Trophoblast cell (in vitro differentiated cells and primary cell): ENCODE measurements around the gene KRTAP4-11. TPM values are rescaled to one million over a fixed set of nuclear protein-coding genes. Genes with fewer than 3 reads are reported as not detected.
"Not testable (repeated sequence)": the region's sequence is repeated elsewhere in the genome, so short reads cannot be mapped to it uniquely, and the experiment has no call there.

Source experiments
- DNase-seq, 2 donors: peaks; one replicate each; pipeline ENCODE4 v3.0.0-alpha.2; 2016
- H2AFZ ChIP-seq: 2 replicates; pipeline ENCODE4 v1.6.1; 2013; ENCODE audit warnings: low read length, moderate library complexity, mild to moderate bottlenecking; ENCODE audit not compliant: insufficient read depth, poor library complexity
- H2AK5ac ChIP-seq: 2 replicates; pipeline ENCODE4 v1.6.1; 2013; ENCODE audit warnings: mild to moderate bottlenecking, low read length
- H2BK120ac ChIP-seq: 2 replicates; pipeline ENCODE4 v1.6.1; 2013; ENCODE audit warnings: low read length, mild to moderate bottlenecking, moderate library complexity; ENCODE audit not compliant: insufficient read depth, poor library complexity
- H2BK12ac ChIP-seq: 2 replicates; pipeline ENCODE4 v1.6.1; 2013; ENCODE audit warnings: mild to moderate bottlenecking, low read length, moderate library complexity
- H2BK5ac ChIP-seq: 2 replicates; pipeline ENCODE4 v1.6.1; 2013; ENCODE audit warnings: low read length, low read depth, moderate library complexity, mild to moderate bottlenecking; ENCODE audit not compliant: poor library complexity
- H3K14ac ChIP-seq: 2 replicates; pipeline ENCODE4 v1.6.1; 2013; ENCODE audit warnings: mild to moderate bottlenecking, low read length
- H3K18ac ChIP-seq: 2 replicates; pipeline ENCODE4 v1.6.1; 2013; ENCODE audit warnings: mild to moderate bottlenecking, low read length
- H3K23ac ChIP-seq: 2 replicates; pipeline ENCODE4 v1.6.1; 2013; ENCODE audit warnings: low read length
- H3K27ac ChIP-seq: 2 replicates; pipeline ENCODE4 v1.5.1; 2013; ENCODE audit warnings: low read depth, mild to moderate bottlenecking, inconsistent platforms, low read length, moderate library complexity
- H3K27me3 ChIP-seq: 2 replicates; pipeline ENCODE4 v1.6.1; 2013; ENCODE audit warnings: inconsistent platforms, mild to moderate bottlenecking, low read length, moderate library complexity; ENCODE audit not compliant: insufficient read depth
- H3K36me3 ChIP-seq, 2 experiments: 1 replicate in 1 of 2; 2 replicates in 1 of 2; pipeline ENCODE4 v1.6.1; 2013; ENCODE audit warnings: low read length in 2 of 2, mild to moderate bottlenecking in 2 of 2, moderate library complexity in 1 of 2; ENCODE audit not compliant: insufficient read depth in 2 of 2, control insufficient read depth in 1 of 2
- H3K4ac ChIP-seq: 2 replicates; pipeline ENCODE4 v1.6.1; 2013; ENCODE audit warnings: low read depth, mild to moderate bottlenecking, low read length, moderate library complexity
- H3K4me1 ChIP-seq, 2 experiments: 1 replicate in 1 of 2; 2 replicates in 1 of 2; pipeline ENCODE4 v1.6.1; 2013; ENCODE audit warnings: low read length in 2 of 2, mild to moderate bottlenecking in 2 of 2, moderate library complexity in 1 of 2; ENCODE audit not compliant: insufficient read depth in 2 of 2, control insufficient read depth in 1 of 2
- H3K4me2 ChIP-seq: 2 replicates; pipeline ENCODE4 v1.6.1; 2013; ENCODE audit warnings: inconsistent platforms, mild to moderate bottlenecking, low read length, moderate library complexity
- H3K4me3 ChIP-seq: 2 replicates; pipeline ENCODE4 v1.5.1; 2013; ENCODE audit warnings: mild to moderate bottlenecking, low read depth, low read length, inconsistent platforms
- H3K79me1 ChIP-seq: one replicate; pipeline ENCODE4 v1.6.1; 2013; ENCODE audit warnings: low read length
- H3K79me2 ChIP-seq: 2 replicates; pipeline ENCODE4 v1.6.1; 2013; ENCODE audit warnings: low read length, mild to moderate bottlenecking; ENCODE audit not compliant: control insufficient read depth, insufficient read depth, poor library complexity
- H3K9ac ChIP-seq: 2 replicates; pipeline ENCODE4 v1.6.1; 2013; ENCODE audit warnings: mild to moderate bottlenecking, low read length
- H3K9me3 ChIP-seq: 2 replicates; pipeline ENCODE4 v1.6.1; 2013; ENCODE audit warnings: low read depth, mild to moderate bottlenecking, control low read depth, inconsistent platforms, low read length; ENCODE audit not compliant: insufficient read depth
- H4K12ac ChIP-seq: 2 replicates; pipeline ENCODE4 v1.6.1; 2013; ENCODE audit warnings: low read depth, mild to moderate bottlenecking, low read length, moderate library complexity
- H4K8ac ChIP-seq: 2 replicates; pipeline ENCODE4 v1.6.1; 2013; ENCODE audit warnings: low read depth, mild to moderate bottlenecking, low read length, moderate library complexity
- H4K91ac ChIP-seq: one replicate; pipeline ENCODE4 v1.6.1; 2013; ENCODE audit warnings: low read depth, mild to moderate bottlenecking, low read length, moderate library complexity
- WGBS: extraction: QIAGEN DNeasy Blood & Tissue Kit; methylation state at CpG from one replicate; pipeline ENCODE4 v1.1.7; 2013; ENCODE audit warnings: missing lambda C conversion rate; ENCODE audit not compliant: insufficient read length, insufficient coverage; ENCODE audit errors: extremely low coverage; 5-methylcytosine and 5-hydroxymethylcytosine counted together
- polyA plus RNA-seq: library from polyadenylated mRNA; stranded (reverse); fragments of 200-250 nt; gene quantifications from 2 replicates; pipeline ENCODE4 v1.2.3, GENCODE V29; 2013

Gene KRTAP4-11
- not detected in 2 replicates for polyA plus RNA-seq

DNA sequence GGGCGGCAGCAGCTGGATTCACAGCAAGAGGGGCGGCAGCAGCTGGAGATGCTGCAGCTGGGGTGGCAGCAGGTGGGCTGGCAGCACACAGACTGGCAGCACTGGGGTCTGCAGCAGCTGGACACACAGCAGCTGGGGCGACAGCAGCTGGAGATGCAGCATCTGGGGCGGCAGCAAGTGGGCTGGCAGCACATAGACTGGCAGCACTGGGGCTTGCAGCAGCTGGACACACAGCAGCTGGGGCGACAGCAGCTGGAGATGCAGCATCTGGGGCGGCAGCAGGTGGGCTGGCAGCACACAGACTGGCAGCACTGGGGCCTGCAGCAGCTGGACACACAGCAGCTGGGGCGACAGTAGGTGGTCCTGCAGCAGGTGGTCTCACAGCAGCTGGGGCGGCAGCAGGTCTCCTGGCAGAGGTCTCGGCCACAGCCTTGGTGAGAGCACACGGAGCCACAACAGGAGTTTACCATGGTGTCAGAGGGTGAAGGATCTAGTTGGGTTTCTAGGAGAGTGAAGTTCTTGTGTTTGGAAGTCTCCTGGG lies at the start of gene KRTAP4-11:
TSS of gene KRTAP4-11 (minus strand) at position 528 of the 541 bp plus-strand sequence. CDS start at position 470, 58 bp downstream.
- H2AFZ ChIP-seq, H4K91ac ChIP-seq, H3K4ac ChIP-seq, H2BK120ac ChIP-seq, H3K27ac ChIP-seq, H3K36me3 ChIP-seq, H3K79me1 ChIP-seq, H4K8ac ChIP-seq, H3K9me3 ChIP-seq, H3K79me2 ChIP-seq, H2BK12ac ChIP-seq, H2AK5ac ChIP-seq, H3K18ac ChIP-seq, H3K4me2 ChIP-seq, H4K12ac ChIP-seq, DNase-seq, H3K27me3 ChIP-seq, H3K4me1 ChIP-seq, H3K14ac ChIP-seq, H2BK5ac ChIP-seq, H3K23ac ChIP-seq, H3K9ac ChIP-seq, H3K4me3 ChIP-seq: not testable (repeated sequence)
- WGBS: no CpG with 5 or more reads among the region's 10 CpGs

DNA sequence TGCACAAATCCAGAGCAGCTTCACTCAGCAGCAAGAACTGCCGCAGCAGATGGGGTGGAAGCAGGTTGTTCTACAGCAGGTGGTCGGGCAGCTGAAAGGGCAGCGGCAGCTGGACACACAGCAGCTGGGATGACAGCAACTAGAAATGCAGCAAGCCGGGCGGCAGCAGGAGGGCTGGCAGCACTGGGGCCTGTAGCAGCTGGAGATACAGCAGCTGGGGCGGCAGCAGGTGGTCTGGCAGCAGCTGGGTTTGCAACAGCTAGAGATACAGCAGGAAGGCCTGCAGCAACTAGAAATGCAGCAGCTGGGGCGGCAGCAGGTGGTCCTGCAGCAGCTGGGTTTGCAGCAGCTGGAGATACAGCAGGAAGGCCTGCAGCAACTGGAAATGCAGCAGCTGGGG lies 49.4 kb upstream of the KRTAP4-11 start:
- H4K91ac ChIP-seq: no peak overlapping the region
- no peaks in the 10 kb centered on the region for H3K79me1 ChIP-seq
- H2AFZ ChIP-seq: no peak overlapping the region
- WGBS: no CpG with 5 or more reads among the region's 7 CpGs
- H3K79me2 ChIP-seq: no peaks in the 10 kb centered on the region
- no peak overlapping the region for H2BK120ac ChIP-seq
- no peaks in the 10 kb centered on the region for H3K36me3 ChIP-seq
- H3K9ac ChIP-seq: no peak overlapping the region
- no peak overlapping the region for H3K4me2 ChIP-seq
- H3K4me3 ChIP-seq: no peak overlapping the region
- H3K27me3 ChIP-seq: no peaks in the 10 kb centered on the region
- no peak overlapping the region for H2BK12ac ChIP-seq
- H3K18ac ChIP-seq: no peak overlapping the region
- no peaks in the 10 kb centered on the region for H3K4me1 ChIP-seq
- H3K9me3 ChIP-seq: no peaks in the 10 kb centered on the region
- H3K14ac ChIP-seq: no peak overlapping the region
- H3K4ac ChIP-seq: no peak overlapping the region
- no peak overlapping the region for H3K23ac ChIP-seq
- H3K27ac ChIP-seq: no peak overlapping the region
- DNase-seq: no peak
- H4K8ac ChIP-seq: no peak overlapping the region
- no peak overlapping the region for H2BK5ac ChIP-seq
- H2AK5ac ChIP-seq: no peak overlapping the region
- no peak overlapping the region for H4K12ac ChIP-seq

DNA sequence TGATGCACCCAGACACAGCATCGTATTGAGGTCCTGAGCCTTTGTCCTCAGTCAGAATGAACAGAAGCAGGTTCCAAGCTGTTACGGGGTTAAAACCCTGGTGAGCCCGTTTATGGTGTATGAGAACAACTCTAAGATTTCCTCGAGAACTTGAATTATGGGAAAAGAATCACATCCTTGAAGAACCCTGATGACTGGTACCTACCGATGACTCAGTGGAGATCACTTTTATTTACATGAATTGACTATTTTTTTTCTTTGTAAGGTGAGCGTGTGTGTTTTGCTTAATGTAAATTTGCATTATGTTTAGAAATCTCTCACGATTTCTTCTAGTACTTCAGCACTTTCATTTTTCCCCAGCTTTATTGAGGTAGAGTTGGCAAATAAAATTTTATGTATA lies 45.7 kb upstream of the KRTAP4-11 start:
- no peak overlapping the region for H4K12ac ChIP-seq
- WGBS: no CpG with 5 or more reads among the region's 7 CpGs

DNA sequence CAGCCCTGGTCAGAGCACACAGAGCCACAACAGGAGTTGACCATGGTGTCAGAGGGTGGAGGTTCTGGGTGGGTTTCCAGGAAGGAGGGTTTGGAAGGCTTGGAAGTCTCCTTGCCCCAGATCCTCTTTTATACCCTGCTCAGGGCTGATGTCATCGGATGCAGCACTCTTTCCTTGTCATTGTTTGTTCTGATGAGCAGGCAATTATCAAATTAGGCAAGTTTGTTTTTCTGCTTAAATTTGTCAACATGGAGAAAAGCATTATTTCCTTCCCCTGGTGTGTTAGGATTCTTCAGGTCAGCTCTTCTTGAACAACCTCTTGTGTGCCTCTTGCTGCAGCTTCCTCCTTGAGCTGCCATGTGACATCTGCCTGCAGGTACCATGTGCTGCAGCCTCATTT lies 42.5 kb upstream of the KRTAP4-11 start, which contains the start of gene KRTAP4-4:
TSS of gene KRTAP4-4 (minus strand) at position 101 of the 400 bp plus-strand sequence. CDS start at position 44, 57 bp downstream.
- Histone ChIP-seq H2BK12ac (no peak within 1 kb of the TSS), H4K12ac (no peak within 1 kb of the TSS), H3K79me2 (no peaks in the 10 kb centered on the region), H3K27me3 (no peaks in the 10 kb centered on the region), H2BK120ac (no peak within 1 kb of the TSS), H4K91ac (no peak within 1 kb of the TSS), H2BK5ac (no peak within 1 kb of the TSS), H3K23ac (no peak within 1 kb of the TSS), H3K36me3 (no peaks in the 10 kb centered on the region), H3K4me2 (no peak within 1 kb of the TSS), H3K18ac (no peak within 1 kb of the TSS), H2AK5ac (no peak within 1 kb of the TSS), H3K4me1 (no peaks in the 10 kb centered on the region), H3K9ac (no peak within 1 kb of the TSS), H3K9me3 (no peaks in the 10 kb centered on the region), H4K8ac (no peak within 1 kb of the TSS), H3K14ac (no peak within 1 kb of the TSS), H3K4me3 (no peak within 1 kb of the TSS), H3K27ac (no peak within 1 kb of the TSS), H3K4ac (no peak within 1 kb of the TSS), H2AFZ (no peak within 1 kb of the TSS), H3K79me1 (no peaks in the 10 kb centered on the region)
- no CpG with 5 or more reads among the region's 1 CpG for WGBS
- no peak for DNase-seq

More for the DNA sequence above, 45.7 kb upstream of the KRTAP4-11 start:
- Histone ChIP-seq H3K36me3 (no peaks in the 10 kb centered on the region), H3K4me2 (no peak overlapping the region), H3K23ac (no peak overlapping the region), H2BK120ac (no peak overlapping the region), H3K4me1 (no peaks in the 10 kb centered on the region), H3K18ac (no peak overlapping the region), H3K9ac (no peak overlapping the region), H3K4ac (no peak overlapping the region), H3K27ac (no peak overlapping the region), H3K4me3 (no peak overlapping the region), H3K79me1 (no peaks in the 10 kb centered on the region), H2BK12ac (no peak overlapping the region), H3K9me3 (no peaks in the 10 kb centered on the region), H2AFZ (no peak overlapping the region), H4K91ac (no peak overlapping the region), H2AK5ac (no peak overlapping the region), H4K8ac (no peak overlapping the region), H3K14ac (no peak overlapping the region), H3K27me3 (no peaks in the 10 kb centered on the region), H2BK5ac (no peak overlapping the region), H3K79me2 (no peaks in the 10 kb centered on the region)
- DNase-seq: no peak
